ENCODE measurements around the gene STXBP6.

Gene STXBP6

DNA sequence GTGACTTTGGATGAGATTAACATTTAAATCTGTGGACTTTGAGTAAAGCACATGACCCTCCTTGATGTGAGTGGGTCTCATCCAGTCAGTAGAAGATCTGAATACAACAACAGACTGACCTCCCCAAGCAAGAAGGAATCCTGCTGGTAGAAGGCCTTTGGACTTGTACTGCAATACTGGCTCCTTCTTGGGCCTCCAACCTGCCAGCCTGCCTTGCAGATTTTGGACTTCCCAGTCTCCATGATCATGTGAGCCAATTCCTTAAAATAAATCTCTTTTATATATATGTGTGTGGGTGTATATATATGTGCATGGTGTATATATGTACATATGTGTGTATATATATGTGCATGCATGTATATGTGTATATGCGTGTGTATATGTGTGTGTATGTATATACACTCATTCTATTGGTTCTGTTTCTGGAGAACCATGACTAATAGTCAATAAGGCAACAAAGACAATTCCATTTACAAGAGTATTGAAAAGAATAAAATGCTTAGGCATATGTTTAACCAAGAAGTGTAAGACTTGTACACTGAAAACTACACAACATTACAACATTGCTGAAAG, 183.8 kb downstream of the STXBP6 start:
- no peak for TF ChIP-seq FOXP2 (optimal IDR thresholded peaks at IDR 0.05; ENCODE audit: control extremely low read depth, extremely low read length, insufficient read depth)
- TF ChIP-seq POLR2AphosphoS5 (IDR thresholded peaks at IDR 0.05; ENCODE audit: borderline replicate concordance, low read depth, low read length), result no peak
- no peak for TF ChIP-seq EZH2 (IDR thresholded peaks at IDR 0.05)
- no peak overlapping the region for H3K27ac ChIP-seq
- no peak for DNase-seq (ENCODE audit: low read depth, low spot score)

GRCh38 chr14:24863968-24864684, 185.8 kb downstream of the STXBP6 start:
- Histone ChIP-seq H3K9me3 (ENCODE audit: low read depth, low read length) (no peaks in the 10 kb centered on the region), H3K9ac (ENCODE audit: insufficient read length) (no peak overlapping the region), H3K4me3 (no peak overlapping the region), H3K27ac (no peak overlapping the region), H3K36me3 (ENCODE audit: insufficient read depth, low read length) (no peaks in the 10 kb centered on the region)
- TF ChIP-seq POLR2AphosphoS5 (IDR thresholded peaks at IDR 0.05; ENCODE audit: borderline replicate concordance, low read depth, low read length), result no peak
- no peak for TF ChIP-seq EZH2 (IDR thresholded peaks at IDR 0.05)
- DNase-seq (ENCODE audit: low read depth, low spot score), result no peak

More for the DNA sequence above, 183.8 kb downstream of the STXBP6 start:
- Histone ChIP-seq H3K36me3 (ENCODE audit: insufficient read depth, low read length) (no peaks in the 10 kb centered on the region), H3K9ac (ENCODE audit: insufficient read length) (no peak overlapping the region), H3K4me3 (no peak overlapping the region), H3K9me3 (ENCODE audit: low read depth, low read length) (no peaks in the 10 kb centered on the region)

- DNase-seq (ENCODE audit: low read depth, low spot score), result no peak
- TF ChIP-seq EZH2 (IDR thresholded peaks at IDR 0.05), result no peak
- no peak for TF ChIP-seq POLR2AphosphoS5 (IDR thresholded peaks at IDR 0.05; ENCODE audit: borderline replicate concordance, low read depth, low read length)
- TF ChIP-seq FOXP2 (optimal IDR thresholded peaks at IDR 0.05; ENCODE audit: control extremely low read depth, extremely low read length, insufficient read depth), result no peak
- H3K9me3 ChIP-seq (ENCODE audit: low read depth, low read length), result no peaks in the 10 kb centered on the region
- H3K27ac ChIP-seq, result no peak overlapping the region
- no peak overlapping the region for H3K9ac ChIP-seq (ENCODE audit: insufficient read length)
- no peaks in the 10 kb centered on the region for H3K36me3 ChIP-seq (ENCODE audit: insufficient read depth, low read length)
- H3K4me3 ChIP-seq, result no peak overlapping the region
Observed at GRCh38 chr14:24861083-24861630, 188.8 kb downstream of the STXBP6 start.

- no peaks in the 10 kb centered on the region for H3K9me3 ChIP-seq (ENCODE audit: low read depth, low read length)
- H3K27ac ChIP-seq, result no peak overlapping the region
- H3K4me3 ChIP-seq, result no peak overlapping the region
- TF ChIP-seq EZH2 (IDR thresholded peaks at IDR 0.05) (no peak), FOXP2 (optimal IDR thresholded peaks at IDR 0.05; ENCODE audit: control extremely low read depth, extremely low read length, insufficient read depth) (no peak), POLR2AphosphoS5 (IDR thresholded peaks at IDR 0.05; ENCODE audit: borderline replicate concordance, low read depth, low read length) (no peak)
- no peaks in the 10 kb centered on the region for H3K36me3 ChIP-seq (ENCODE audit: insufficient read depth, low read length)
- H3K9ac ChIP-seq (ENCODE audit: insufficient read length), result no peak overlapping the region
- DNase-seq (ENCODE audit: low read depth, low spot score), result no peak
Observed at GRCh38 chr14:24859559-24859958, 190.4 kb downstream of the STXBP6 start.

DNA sequence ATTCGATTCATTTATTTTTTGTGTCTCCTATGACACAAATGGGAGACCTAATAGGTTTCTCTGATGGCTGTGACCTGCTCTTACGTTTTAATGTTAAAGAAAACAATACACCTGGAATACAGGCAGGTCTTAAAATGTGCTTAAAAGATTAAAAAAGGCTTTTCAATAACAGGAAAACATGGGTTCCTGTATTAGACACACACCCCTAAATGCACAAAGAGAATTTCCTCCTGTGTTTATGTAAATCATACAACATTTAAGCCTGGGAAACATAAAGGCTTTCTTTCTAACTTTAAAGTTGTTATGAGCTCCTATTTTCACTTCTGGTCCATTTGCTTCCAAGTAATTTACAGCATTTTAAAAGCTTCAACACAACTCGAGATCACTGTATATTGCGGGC, 191.3 kb downstream of the STXBP6 start:
- Histone ChIP-seq H3K9me3 (ENCODE audit: low read depth, low read length) (no peaks in the 10 kb centered on the region), H3K36me3 (ENCODE audit: insufficient read depth, low read length) (no peaks in the 10 kb centered on the region), H3K4me3 (no peak overlapping the region), H3K27ac (no peak overlapping the region), H3K9ac (ENCODE audit: insufficient read length) (no peak overlapping the region)
- no peak for TF ChIP-seq FOXP2 (optimal IDR thresholded peaks at IDR 0.05; ENCODE audit: control extremely low read depth, extremely low read length, insufficient read depth)
- no peak for TF ChIP-seq EZH2 (IDR thresholded peaks at IDR 0.05)
- no peak for TF ChIP-seq POLR2AphosphoS5 (IDR thresholded peaks at IDR 0.05; ENCODE audit: borderline replicate concordance, low read depth, low read length)
- DNase-seq (ENCODE audit: low read depth, low spot score), result no peak

GRCh38 chr14:24858052-24858451, 191.9 kb downstream of the STXBP6 start:
- Histone ChIP-seq H3K4me3 (no peak overlapping the region), H3K9ac (ENCODE audit: insufficient read length) (no peak overlapping the region), H3K9me3 (ENCODE audit: low read depth, low read length) (no peaks in the 10 kb centered on the region), H3K27ac (no peak overlapping the region), H3K36me3 (ENCODE audit: insufficient read depth, low read length) (no peaks in the 10 kb centered on the region)
- TF ChIP-seq POLR2AphosphoS5 (IDR thresholded peaks at IDR 0.05; ENCODE audit: borderline replicate concordance, low read depth, low read length) (no peak), EZH2 (IDR thresholded peaks at IDR 0.05) (no peak), FOXP2 (optimal IDR thresholded peaks at IDR 0.05; ENCODE audit: control extremely low read depth, extremely low read length, insufficient read depth) (no peak)
- no peak for DNase-seq (ENCODE audit: low read depth, low spot score)

GRCh38 chr14:24857277-24857676, 192.7 kb downstream of the STXBP6 start:
- no peak for TF ChIP-seq EZH2 (IDR thresholded peaks at IDR 0.05)
- TF ChIP-seq POLR2AphosphoS5 (IDR thresholded peaks at IDR 0.05; ENCODE audit: borderline replicate concordance, low read depth, low read length), result no peak
- no peak for TF ChIP-seq FOXP2 (optimal IDR thresholded peaks at IDR 0.05; ENCODE audit: control extremely low read depth, extremely low read length, insufficient read depth)
- DNase-seq (ENCODE audit: low read depth, low spot score), result no peak
- H3K27ac ChIP-seq, result no peak overlapping the region
- no peak overlapping the region for H3K4me3 ChIP-seq
- no peaks in the 10 kb centered on the region for H3K9me3 ChIP-seq (ENCODE audit: low read depth, low read length)
- no peak overlapping the region for H3K9ac ChIP-seq (ENCODE audit: insufficient read length)
- no peaks in the 10 kb centered on the region for H3K36me3 ChIP-seq (ENCODE audit: insufficient read depth, low read length)

DNA sequence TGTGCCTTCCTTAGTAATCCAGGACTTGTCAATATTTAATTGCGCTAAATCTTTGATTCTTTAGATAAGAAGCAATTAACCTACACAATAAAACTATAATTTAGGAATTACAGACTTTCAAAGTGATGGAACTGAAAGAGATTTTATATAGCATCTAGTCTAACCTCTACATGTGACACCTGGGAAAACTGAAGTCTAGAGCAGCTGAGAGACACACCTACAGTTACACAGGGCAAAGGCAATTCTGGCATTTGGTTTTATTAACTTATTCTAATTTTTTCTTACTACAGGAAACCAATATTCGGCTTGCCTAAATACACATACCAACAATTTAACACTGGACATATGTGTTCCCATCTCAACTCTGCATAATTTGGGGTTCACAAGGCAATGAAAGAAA, 196.5 kb downstream of the STXBP6 start:
- no peak for TF ChIP-seq FOXP2 (optimal IDR thresholded peaks at IDR 0.05; ENCODE audit: control extremely low read depth, extremely low read length, insufficient read depth)
- TF ChIP-seq POLR2AphosphoS5 (IDR thresholded peaks at IDR 0.05; ENCODE audit: borderline replicate concordance, low read depth, low read length), result no peak
- no peak for TF ChIP-seq EZH2 (IDR thresholded peaks at IDR 0.05)
- no peaks in the 10 kb centered on the region for H3K9me3 ChIP-seq (ENCODE audit: low read depth, low read length)
- H3K27ac ChIP-seq, result no peak overlapping the region
- H3K4me3 ChIP-seq, result no peak overlapping the region
- no peak for DNase-seq (ENCODE audit: low read depth, low spot score)
- H3K36me3 ChIP-seq (ENCODE audit: insufficient read depth, low read length), result no peaks in the 10 kb centered on the region
- H3K9ac ChIP-seq (ENCODE audit: insufficient read length), result no peak overlapping the region
